GM15510 (cell line): ENCODE measurements around the gene CAB39.

Experiments
- POLR2A ChIP-seq: IDR thresholded peaks from 3 replicates; pipeline ENCODE4 v1.6.1; 2011; ENCODE audit warnings: borderline replicate concordance; ENCODE audit not compliant: insufficient read length; ENCODE audit errors: extremely low read depth

Gene CAB39

GRCh38 chr2:230847883-230848388 lies 135.3 kb downstream of the CAB39 start:
- TF ChIP-seq POLR2A, result no peak

GRCh38 chr2:230849633-230850357 lies 137.2 kb downstream of the CAB39 start:
- TF ChIP-seq POLR2A, result no peak

GRCh38 chr2:230850358-230850658 lies 137.7 kb downstream of the CAB39 start:
- TF ChIP-seq POLR2A, result no peak

- TF ChIP-seq POLR2A, result no peak
Observed at GRCh38 chr2:230852113-230852512, 139.5 kb downstream of the CAB39 start.

- no peak for TF ChIP-seq POLR2A
Observed at GRCh38 chr2:230861552-230862255, 149.1 kb downstream of the CAB39 start.

GRCh38 chr2:230862292-230862691 lies 149.7 kb downstream of the CAB39 start:
- TF ChIP-seq POLR2A, result no peak

GRCh38 chr2:230863031-230863430 lies 150.4 kb downstream of the CAB39 start:
- TF ChIP-seq POLR2A, result no peak

GRCh38 chr2:230863442-230864121 lies 150.9 kb downstream of the CAB39 start:
- TF ChIP-seq POLR2A, result no peak

GRCh38 chr2:230864122-230864604 lies 151.5 kb downstream of the CAB39 start:
- TF ChIP-seq POLR2A, result no peak

- peak; percentile 72 for TF ChIP-seq POLR2A
Observed at GRCh38 chr2:230864605-230865306, 152.1 kb downstream of the CAB39 start, which contains the start of gene ITM2C. Gene ITM2C (plus strand): TSS chr2:230864942. CDS start chr2:230865026, 84 bp downstream.

- no peak for TF ChIP-seq POLR2A
Observed at GRCh38 chr2:230865307-230865765, 152.7 kb downstream of the CAB39 start.

- TF ChIP-seq POLR2A, result no peak
Observed at GRCh38 chr2:230865766-230866755, 153.4 kb downstream of the CAB39 start.

- no peak for TF ChIP-seq POLR2A
Observed at GRCh38 chr2:230866756-230867523, 154.3 kb downstream of the CAB39 start.
